NT2/D1 (cell line): ENCODE measurements around the gene C1RL.

Source experiments
- SUZ12 ChIP-seq: IDR thresholded peaks from 2 replicates; pipeline ENCODE4 v1.6.1; 2011; ENCODE audit not compliant: insufficient read length, insufficient read depth; ENCODE audit errors: extremely low read depth
- ZNF274 ChIP-seq: IDR thresholded peaks from 2 replicates; pipeline ENCODE4 v1.6.1; 2011; ENCODE audit warnings: mild to moderate bottlenecking, low read depth, low read length

- TF ChIP-seq ZNF274, result no peak
- no peak for TF ChIP-seq SUZ12
These were observed 43.9 kb downstream of the C1RL start for GRCh38 chr12:7065073-7065623.
